Stomach smooth muscle (tissue), 2 donors: ENCODE results near the gene TSHZ1.

Source experiments
- H3K27ac ChIP-seq: one replicate; pipeline ENCODE4 v1.7.0; 2013; ENCODE audit warnings: mild to moderate bottlenecking, low read length, inconsistent platforms
- H3K27me3 ChIP-seq, 2 donors: one replicate each; pipeline ENCODE4 v1.7.0; 2013; ENCODE audit warnings: low read length in 2 of 2; ENCODE audit not compliant: insufficient read depth in 2 of 2, control insufficient read depth in 1 of 2
- H3K36me3 ChIP-seq, 2 donors: one replicate each; pipeline ENCODE4 v1.7.0; 2013; ENCODE audit warnings: low read length in 2 of 2; ENCODE audit not compliant: control insufficient read depth in 2 of 2, insufficient read depth in 2 of 2
- H3K4me1 ChIP-seq: one replicate; pipeline ENCODE4 v1.7.0; 2013; ENCODE audit warnings: low read length; ENCODE audit not compliant: control insufficient read depth, insufficient read depth
- H3K4me3 ChIP-seq, 2 donors: one replicate each; pipeline ENCODE4 v1.7.0; 2013; ENCODE audit warnings: low read length in 2 of 2
- H3K9ac ChIP-seq, 2 donors: one replicate each; pipeline ENCODE4 v1.7.0; 2013; ENCODE audit warnings: low read length in 2 of 2, mild to moderate bottlenecking in 1 of 2
- H3K9me3 ChIP-seq, 2 donors: one replicate each; pipeline ENCODE4 v1.7.0; 2013; ENCODE audit warnings: low read length in 2 of 2; ENCODE audit not compliant: control insufficient read depth in 2 of 2
- donor health status: healthy.
- donor health status: Pancreatic carcinoma.

The TSHZ1 gene

DNA sequence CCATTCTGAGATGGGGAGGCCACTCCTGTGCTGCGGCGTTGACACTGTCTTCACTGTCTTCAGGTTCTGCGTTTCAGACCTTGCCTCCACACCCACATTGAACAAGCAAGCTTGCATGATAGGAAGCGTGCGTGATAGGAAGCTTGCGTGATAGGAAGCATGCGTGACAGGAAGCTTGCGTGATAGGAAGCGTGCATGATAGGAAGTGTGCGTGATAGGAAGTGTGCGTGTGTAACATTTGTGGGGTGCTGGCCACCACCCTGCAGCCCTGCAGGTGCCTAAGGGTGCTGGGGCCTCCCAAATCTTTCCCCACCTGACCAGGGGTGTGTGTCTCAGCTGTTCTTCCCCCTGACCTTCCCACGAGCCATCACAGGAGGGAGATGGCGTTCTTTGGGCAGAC is 25.3 kb downstream of the TSHZ1 start:
- no peak overlapping the region for H3K27ac ChIP-seq
- peaks cover 4 to 6% of the 10 kb centered on the region in 2 donors for H3K36me3 ChIP-seq
- no peaks in the 10 kb centered on the region for H3K27me3 ChIP-seq
- H3K4me1 ChIP-seq: peaks cover 28% of the 10 kb centered on the region
- H3K9ac ChIP-seq: no peak overlapping the region
- no peak overlapping the region for H3K4me3 ChIP-seq
- no peaks in the 10 kb centered on the region for H3K9me3 ChIP-seq

DNA sequence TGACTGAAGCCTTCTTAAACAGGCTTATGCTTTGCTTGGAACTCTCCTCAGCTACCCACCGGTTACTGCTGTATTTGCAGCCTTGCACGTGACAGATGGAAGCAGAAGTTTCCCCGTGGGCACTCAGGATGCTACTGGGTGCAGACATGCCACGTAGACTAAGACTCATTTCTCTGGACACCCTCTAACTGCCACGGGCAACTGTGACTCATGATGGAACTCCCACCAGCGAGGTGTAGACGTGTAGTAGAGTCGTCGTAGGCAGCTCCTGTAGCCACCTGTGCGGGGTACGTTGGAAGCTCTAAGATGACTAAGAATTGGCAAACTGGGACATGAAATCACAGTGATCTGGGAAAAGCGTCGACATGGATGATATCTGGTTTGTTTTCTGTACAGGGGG is 27.5 kb downstream of the TSHZ1 start:
- H3K9me3 ChIP-seq: no peaks in the 10 kb centered on the region
- H3K36me3 ChIP-seq: peaks cover 4 to 6% of the 10 kb centered on the region in 2 donors
- H3K4me1 ChIP-seq: peaks cover 26% of the 10 kb centered on the region
- H3K9ac ChIP-seq: no peak overlapping the region
- no peak overlapping the region for H3K4me3 ChIP-seq
- H3K27me3 ChIP-seq: no peaks in the 10 kb centered on the region
- no peak overlapping the region for H3K27ac ChIP-seq

DNA sequence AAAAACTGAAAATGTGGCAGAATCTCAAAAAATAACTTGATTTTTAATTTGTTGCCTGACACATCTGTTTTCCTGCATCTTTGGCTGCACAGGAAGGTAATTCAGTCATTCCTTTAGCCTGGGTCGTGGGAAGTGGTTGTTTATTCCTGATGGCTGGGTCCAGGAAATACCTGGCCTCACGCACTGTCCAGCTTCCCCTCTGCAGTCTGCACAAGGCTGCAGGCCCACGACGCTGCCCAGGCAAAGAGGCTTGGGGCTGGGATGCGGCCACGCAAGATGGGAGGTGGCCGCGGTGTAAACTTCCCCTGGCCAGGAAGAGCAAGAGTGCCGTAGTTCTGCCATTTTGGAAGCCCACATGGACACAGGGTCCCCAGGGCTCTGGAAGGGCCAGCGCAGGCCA is 28.2 kb downstream of the TSHZ1 start:
- no peak overlapping the region for H3K4me3 ChIP-seq
- H3K4me1 ChIP-seq: peaks cover 19% of the 10 kb centered on the region
- no peak overlapping the region for H3K9ac ChIP-seq
- H3K36me3 ChIP-seq: peaks cover 4 to 6% of the 10 kb centered on the region in 2 donors
- no peaks in the 10 kb centered on the region for H3K27me3 ChIP-seq
- H3K9me3 ChIP-seq: no peaks in the 10 kb centered on the region
- H3K27ac ChIP-seq: no peak overlapping the region

GRCh38 chr18:75240433-75240832 is 29.8 kb downstream of the TSHZ1 start:
- no peaks in the 10 kb centered on the region for H3K9me3 ChIP-seq

DNA sequence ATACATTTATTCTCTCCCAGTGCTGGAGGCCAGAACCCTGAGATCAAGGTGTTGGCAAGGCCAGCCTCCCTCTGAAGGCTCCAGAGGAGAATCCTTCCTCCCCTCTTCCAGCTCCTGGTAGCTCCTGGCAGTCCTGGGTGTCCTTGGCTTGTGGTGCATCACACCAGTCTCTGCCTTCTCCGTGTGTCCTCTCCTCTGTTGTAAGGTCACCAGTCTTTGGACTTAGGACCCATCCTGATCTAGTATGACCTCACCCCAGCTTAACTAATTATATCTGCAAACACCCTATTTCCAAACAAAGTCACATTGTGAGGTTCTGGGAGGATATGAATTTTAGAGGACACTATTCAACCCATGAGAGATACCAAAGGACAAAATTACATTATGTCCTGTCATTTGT is 31.1 kb downstream of the TSHZ1 start:
- H3K4me3 ChIP-seq: no peak overlapping the region
- H3K9ac ChIP-seq: no peak overlapping the region
- H3K36me3 ChIP-seq: peaks cover 0 to 2% of the 10 kb centered on the region in 2 donors
- H3K9me3 ChIP-seq: no peaks in the 10 kb centered on the region
- no peak overlapping the region for H3K27ac ChIP-seq
- H3K4me1 ChIP-seq: peaks cover 39% of the 10 kb centered on the region
- H3K27me3 ChIP-seq: no peaks in the 10 kb centered on the region

More at GRCh38 chr18:75240433-75240832, 29.8 kb downstream of the TSHZ1 start:
- H3K27me3 ChIP-seq: no peaks in the 10 kb centered on the region
- no peak overlapping the region for H3K9ac ChIP-seq
- peaks cover under 1 to 2% of the 10 kb centered on the region in 2 donors for H3K36me3 ChIP-seq
- no peak overlapping the region for H3K4me3 ChIP-seq
- peaks cover 32% of the 10 kb centered on the region for H3K4me1 ChIP-seq
- no peak overlapping the region for H3K27ac ChIP-seq

DNA sequence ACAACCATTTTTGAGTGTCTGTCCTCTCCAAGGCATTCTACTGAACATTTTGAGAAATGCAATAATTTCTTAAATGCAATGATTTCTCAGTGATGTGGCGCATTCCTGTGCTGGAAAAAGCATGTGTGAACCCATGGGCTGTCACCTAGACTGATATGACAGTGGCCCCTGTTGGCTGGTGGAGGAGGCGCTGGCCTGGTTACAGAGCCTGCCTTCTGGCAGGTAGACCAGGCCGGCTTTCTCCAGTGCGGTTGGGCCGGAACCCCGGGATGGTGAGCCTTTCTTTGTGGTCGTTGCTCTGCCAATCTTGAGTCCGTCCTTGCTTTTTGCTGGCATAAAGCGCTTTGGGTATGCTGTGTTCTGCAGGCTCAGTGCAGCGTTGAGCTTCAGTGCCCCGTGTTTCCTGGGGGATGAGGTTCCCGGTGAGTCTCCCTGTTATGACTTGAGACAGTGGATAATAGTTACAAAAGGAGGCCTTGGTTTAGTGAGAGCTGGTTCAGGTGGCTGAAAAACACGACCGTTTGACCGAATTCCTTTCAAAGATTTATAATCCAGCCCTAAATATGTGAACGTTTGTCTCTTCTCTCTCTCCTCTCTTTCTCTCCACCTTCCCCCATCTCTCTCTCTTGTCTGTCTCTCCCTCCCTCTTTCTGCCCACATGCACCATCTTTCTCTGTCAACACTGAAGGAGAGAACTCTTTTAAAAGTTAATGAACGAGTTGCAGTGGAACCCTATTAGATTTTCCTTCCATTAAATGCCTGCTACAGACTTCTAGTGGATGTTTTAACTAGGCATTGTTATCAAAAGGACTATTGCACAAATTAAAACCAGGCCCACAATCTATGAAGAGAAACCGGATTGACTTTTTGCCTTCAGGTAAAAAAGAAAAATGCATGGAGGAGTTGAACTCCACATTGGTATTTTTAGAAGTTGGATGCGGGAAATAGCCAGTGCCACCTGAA is 34.0 kb downstream of the TSHZ1 start:
- Histone ChIP-seq H3K4me3 (no peak overlapping the region), H3K9ac (no peak overlapping the region), H3K27ac (no peak overlapping the region), H3K9me3 (no peaks in the 10 kb centered on the region), H3K36me3 (no peaks in the 10 kb centered on the region), H3K27me3 (no peaks in the 10 kb centered on the region), H3K4me1 (peaks cover 45% of the 10 kb centered on the region)

DNA sequence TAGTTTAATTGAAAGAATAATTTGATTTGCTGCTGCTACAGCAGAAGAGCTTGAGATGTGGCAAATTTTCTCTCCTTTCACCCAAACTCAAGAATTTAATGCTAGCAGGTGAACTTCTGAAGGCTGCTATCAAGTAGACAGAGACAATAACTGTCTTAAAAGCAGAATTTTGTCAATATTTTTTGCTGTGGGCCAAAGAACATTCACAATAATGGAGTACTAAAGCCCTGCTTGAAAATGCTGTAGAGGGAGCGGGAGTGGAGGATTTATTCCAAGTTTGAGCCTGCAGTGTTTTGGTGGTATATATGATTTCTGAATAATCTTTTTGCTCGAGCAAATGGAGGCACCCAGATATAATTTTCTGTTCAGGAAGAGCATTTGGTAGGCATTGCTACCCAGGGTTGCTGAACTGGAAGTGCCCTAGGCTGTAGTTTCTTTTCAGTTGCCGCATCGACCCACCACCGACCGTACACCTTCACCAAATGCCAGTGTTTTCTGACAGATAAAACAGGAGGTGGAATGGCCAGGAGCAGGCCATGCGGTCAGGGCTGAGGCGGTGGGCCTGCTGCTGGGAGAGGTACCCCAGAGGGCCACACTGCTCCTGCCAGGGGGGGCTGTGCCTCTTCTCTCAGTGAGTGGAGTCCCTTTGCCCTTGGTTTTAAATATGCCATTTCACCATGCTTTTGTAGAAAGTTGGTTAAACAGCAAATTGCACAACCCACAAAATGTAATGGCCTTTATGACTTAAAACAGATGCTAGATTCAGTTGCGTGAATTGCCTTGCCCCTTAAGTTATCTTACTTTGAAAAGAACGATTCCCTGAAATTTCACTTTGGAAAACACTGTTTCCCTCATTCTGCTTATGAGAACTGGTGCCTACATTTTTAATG is 36.4 kb downstream of the TSHZ1 start:
- Histone ChIP-seq H3K4me3 (peak overlapping the region; percentile 71 to 75), H3K27me3 (no peaks in the 10 kb centered on the region), H3K9me3 (no peaks in the 10 kb centered on the region), H3K4me1 (peaks cover 46% of the 10 kb centered on the region), H3K27ac (peak overlapping the region; percentile 75), H3K9ac (peak overlapping the region; percentile 70 to 71), H3K36me3 (no peaks in the 10 kb centered on the region)

- Histone ChIP-seq H3K4me3 (peak overlapping the region; percentile 71 to 75), H3K27ac (peak overlapping the region; percentile 75), H3K4me1 (peaks cover 44% of the 10 kb centered on the region), H3K27me3 (no peaks in the 10 kb centered on the region), H3K36me3 (no peaks in the 10 kb centered on the region), H3K9ac (peak overlapping the region; percentile 70 to 71), H3K9me3 (no peaks in the 10 kb centered on the region)
Measured at GRCh38 chr18:75247611-75248421, 37.2 kb downstream of the TSHZ1 start.

- Histone ChIP-seq H3K27ac (peak overlapping the region; percentile 75), H3K9ac (peak overlapping the region; percentile 7 to 70), H3K4me1 (peaks cover 48% of the 10 kb centered on the region)
Measured at GRCh38 chr18:75248426-75249174, 38.0 kb downstream of the TSHZ1 start.

More at GRCh38 chr18:75248426-75249174, 38.0 kb downstream of the TSHZ1 start:
- H3K27me3 ChIP-seq: no peaks in the 10 kb centered on the region
- peak overlapping the region; percentile 71 to 75 for H3K4me3 ChIP-seq
- no peaks in the 10 kb centered on the region for H3K36me3 ChIP-seq
- H3K9me3 ChIP-seq: no peaks in the 10 kb centered on the region
